HepG2 (cell line): ENCODE data around the gene OR4D6. TPM values are rescaled to one million over a fixed set of nuclear protein-coding genes. Genes with fewer than 3 reads are reported as not detected.

Source experiments
- ATAC-seq: fragments of 200-7000 bp; cut with Tn5 transposase; 3 replicates; pipeline ENCODE4 v1.9.1; 2020; ENCODE audit warnings: mild to moderate bottlenecking, moderate library complexity
- BruUV-seq: library from RNA; stranded (reverse); fragments of 400-500 nt; replicated peaks from 2 replicates; lab custom pipeline; 2021; lab: Mats Ljungman, UMichigan
- CTCF ChIA-PET: fragments of 300-600 bp; formaldehyde crosslinking; extraction: SDS; loops from one replicate; lab custom pipeline; 2021; ENCODE audit warnings: low total read pairs, inconsistent platforms, low intra/inter-chr PET ratio; lab: Yijun Ruan, JAX
- POLR2A ChIA-PET: fragments of 350-600 bp; sonication (Branson Sonifier 250); formaldehyde crosslinking; loops from one replicate; lab custom pipeline; 2020; ENCODE audit warnings: antibody characterized with exemption, inconsistent platforms; lab: Yijun Ruan, JAX
- DNase-seq: peaks from one replicate; pipeline ENCODE4 v3.0.0-alpha.2; 2015; ENCODE audit warnings: low spot score
- FAIRE-seq: peaks from 3 replicates; lab custom pipeline; 2011; peaks lifted over from hg19 to GRCh38; lab: Jason Lieb, UNC
- H2AFZ ChIP-seq: one replicate; pipeline ENCODE4 v1.6.1; 2011; ENCODE audit warnings: low read length, inconsistent platforms
- H3K27ac ChIP-seq: fragments of 300-600 bp; 3 replicates; pipeline ENCODE4 v1.8.0; 2011; ENCODE audit warnings: mixed run types, mild to moderate bottlenecking, mixed read lengths, low read length, inconsistent platforms; ENCODE audit not compliant: insufficient read depth; ENCODE audit errors: extremely low read length
- H3K27me3 ChIP-seq, 2 experiments: fragments of 200-600 bp in 1 of 2; 2 replicates in 1 of 2; 3 replicates in 1 of 2; pipeline versions ENCODE4 v1.6.0 to v1.8.0; 2011; ENCODE audit warnings: low read length in 2 of 2, mild to moderate bottlenecking in 2 of 2, moderate library complexity in 2 of 2, inconsistent platforms in 1 of 2; ENCODE audit not compliant: insufficient read depth in 2 of 2, control insufficient read depth in 1 of 2
- H3K36me3 ChIP-seq, 2 experiments: fragments of 200-600 bp in 1 of 2; replicated peaks in 1 of 2; 2 replicates in 1 of 2; 3 replicates in 1 of 2; pipeline versions ENCODE4 v1.5.1 to v1.8.0; 2011; ENCODE audit warnings: low read length in 2 of 2, inconsistent platforms in 1 of 2; ENCODE audit not compliant: insufficient read depth in 2 of 2, control insufficient read depth in 1 of 2
- H3K4me1 ChIP-seq: 2 replicates; pipeline ENCODE4 v1.5.1; 2012; ENCODE audit warnings: low read length, inconsistent platforms; ENCODE audit not compliant: insufficient read depth
- H3K4me2 ChIP-seq: 2 replicates; pipeline ENCODE4 v1.6.0; 2011; ENCODE audit warnings: low read depth, low read length, inconsistent platforms
- H3K4me3 ChIP-seq, 3 experiments: fragments of 200-600 bp in 1 of 3; sonication (generic), shearing (Covaris generic) in 1 of 3; replicated peaks in 1 of 3; 2 replicates each; pipeline ENCODE4 v1.5.1; 2011 to 2016; ENCODE audit warnings: low read length in 3 of 3, inconsistent platforms in 2 of 3, low read depth in 2 of 3, mild to moderate bottlenecking in 2 of 3, control low read depth in 1 of 3, mixed read lengths in 1 of 3; ENCODE audit not compliant: insufficient read depth in 1 of 3
- H3K79me2 ChIP-seq: one replicate; pipeline ENCODE4 v1.6.1; 2011; ENCODE audit warnings: low read length, inconsistent platforms; ENCODE audit not compliant: insufficient read depth
- H3K9ac ChIP-seq: 2 replicates; pipeline ENCODE4 v1.6.0; 2011; ENCODE audit warnings: mild to moderate bottlenecking, low read depth, low read length, inconsistent platforms; ENCODE audit not compliant: insufficient read depth
- H3K9me3 ChIP-seq: 2 replicates; pipeline ENCODE4 v1.5.1; 2012; ENCODE audit warnings: mild to moderate bottlenecking, low read length
- H4K20me1 ChIP-seq: 2 replicates; pipeline ENCODE4 v1.6.0; 2011; ENCODE audit warnings: inconsistent platforms, mild to moderate bottlenecking, low read length, moderate library complexity; ENCODE audit not compliant: insufficient read depth
- CEBPZ ChIP-seq: IDR thresholded peaks from 2 replicates; pipeline ENCODE4 v1.6.1; 2012; ENCODE audit warnings: low read length, improper control_type of control experiment
- DR1 ChIP-seq: sonication (generic); formaldehyde crosslinking; IDR thresholded peaks from 2 replicates; pipeline ENCODE4 v1.8.0; 2021; ENCODE audit warnings: mild to moderate bottlenecking, missing genetic modification reagents, inconsistent platforms
- KMT2A ChIP-seq: sonication (generic); formaldehyde crosslinking; IDR thresholded peaks from 2 replicates; pipeline ENCODE4 v1.4.0; 2020; ENCODE audit warnings: missing genetic modification reagents
- SP2 ChIP-seq: sonication (generic); formaldehyde crosslinking; IDR thresholded peaks from 2 replicates; pipeline ENCODE4 v1.5.1; 2020; ENCODE audit warnings: mild to moderate bottlenecking, missing genetic modification reagents
- ZNF570 ChIP-seq: sonication (generic); formaldehyde crosslinking; IDR thresholded peaks from 2 replicates; pipeline ENCODE4 v1.4.0; 2020; ENCODE audit warnings: mild to moderate bottlenecking, missing genetic modification reagents, borderline replicate concordance
- ZNF660 ChIP-seq: sonication (generic); formaldehyde crosslinking; IDR thresholded peaks from 2 replicates; pipeline ENCODE4 v1.5.1; 2020; ENCODE audit warnings: mild to moderate bottlenecking, low read depth, missing genetic modification reagents, borderline replicate concordance
- ZNF83 ChIP-seq: sonication (generic); formaldehyde crosslinking; IDR thresholded peaks from 2 replicates; pipeline ENCODE4 v1.4.0; 2020; ENCODE audit warnings: missing genetic modification reagents, mild to moderate bottlenecking, borderline replicate concordance
- WGBS: methylation state at CpG from one replicate; pipeline ENCODE4 v1.1.6; 2017; ENCODE audit warnings: low lambda C conversion rate; 5-methylcytosine and 5-hydroxymethylcytosine counted together
- in situ Hi-C: cut with HindIII; loops from 2 replicates; pipeline ENCODE4 v1.10.0; 2017; ENCODE audit warnings: low pct_unique_long_range_greater_than_20kb; ENCODE audit not compliant: extremely low pct_ligation_motif_present
- intact Hi-C: fragments of 100-400 bp; cut with micrococcal nuclease; formaldehyde crosslinking; loops from one replicate; pipeline ENCODE4 v1.10.0; 2022; ENCODE audit not compliant: unreplicated experiment
- polyA plus RNA-seq, 8 experiments: library from polyadenylated mRNA; depleted of rRNA in 3 of 8; stranded (reverse) in 7 of 8; unstranded in 1 of 8; fragments of >200 nt; fragmentation: Illumina TruSeq in 4 of 8; extraction: Trizol in 4 of 8; gene quantifications; 2 replicates each; pipeline versions ENCODE4 v1.2.1 to v1.2.3, GENCODE V29; 2011 to 2016; ENCODE audit warnings: low read depth in 4 of 8, missing spikeins in 1 of 8, mixed read lengths in 1 of 8; ENCODE audit not compliant: insufficient read depth in 1 of 8
- total RNA-seq, 5 experiments: library from RNA; depleted of rRNA; stranded (reverse); fragments of >200 nt; fragmentation: Illumina TruSeq; extraction: Trizol; gene quantifications; 2 replicates each; pipeline ENCODE4 v1.2.3, GENCODE V29; 2016; ENCODE audit warnings: low read depth in 1 of 5
- TF ChIP-seq, protein P1 (sequence below): sonication (generic); formaldehyde crosslinking; IDR thresholded peaks from 2 replicates; pipeline ENCODE4 v1.5.0; 2020; ENCODE audit warnings: missing genetic modification reagents, mild to moderate bottlenecking, borderline replicate concordance
- TF ChIP-seq, protein P2 (sequence below): sonication (generic); formaldehyde crosslinking; IDR thresholded peaks from 2 replicates; pipeline ENCODE4 v1.8.0; 2022; ENCODE audit warnings: mild to moderate bottlenecking, missing genetic modification reagents, moderate library complexity
- TF ChIP-seq, protein P3 (sequence below): sonication (generic); formaldehyde crosslinking; IDR thresholded peaks from 2 replicates; pipeline ENCODE4 v1.9.0; 2021; ENCODE audit warnings: missing genetic modification reagents, mild to moderate bottlenecking, borderline replicate concordance
- TF ChIP-seq, protein P4 (sequence below): sonication (generic); formaldehyde crosslinking; IDR thresholded peaks from 2 replicates; pipeline ENCODE4 v1.5.0; 2020; ENCODE audit warnings: mild to moderate bottlenecking, missing genetic modification reagents, borderline replicate concordance

Gene OR4D6
- total and polyA plus RNA-seq, 2 of the 13 experiments (the other 11 are each of a cell fraction or from before 2014, with no cell fraction given): not detected

DNA sequence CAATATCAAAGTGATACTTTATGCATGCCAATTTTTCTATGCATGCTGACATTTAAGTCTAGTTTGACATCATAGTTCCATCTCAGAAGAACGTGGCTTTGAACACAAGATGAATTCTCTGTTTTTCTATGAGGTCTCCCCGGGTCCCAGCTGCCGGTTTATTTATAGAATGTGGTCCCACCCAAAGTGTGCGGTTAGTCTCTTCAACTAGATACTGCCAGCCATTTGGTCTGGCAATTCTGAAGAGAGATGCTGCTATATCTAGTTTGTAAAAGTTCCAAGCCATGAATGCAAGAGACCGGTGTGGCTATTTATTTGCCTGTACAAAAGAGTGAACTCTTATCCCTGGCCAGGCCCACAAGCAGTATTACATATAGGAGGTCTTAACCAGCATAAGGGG lies 39.7 kb upstream of the OR4D6 start:
- H3K4me2 ChIP-seq: no peak overlapping the region
- WGBS: 36% methylated on average over 5 of the region's 5 CpGs
- DNase-seq (no peak), FAIRE-seq (no peak), ATAC-seq (no peak)
- no peaks in the 10 kb centered on the region for H3K4me1 ChIP-seq
- no peak overlapping the region for H3K27ac ChIP-seq
- intact Hi-C loops: no loop called here
- ChIA-PET CTCF (no interaction called here), POLR2A (no interaction called here)
- no peak overlapping the region for H3K4me3 ChIP-seq
- no peaks in the 10 kb centered on the region for H3K36me3 ChIP-seq
- TF ChIP-seq, protein P1, sequence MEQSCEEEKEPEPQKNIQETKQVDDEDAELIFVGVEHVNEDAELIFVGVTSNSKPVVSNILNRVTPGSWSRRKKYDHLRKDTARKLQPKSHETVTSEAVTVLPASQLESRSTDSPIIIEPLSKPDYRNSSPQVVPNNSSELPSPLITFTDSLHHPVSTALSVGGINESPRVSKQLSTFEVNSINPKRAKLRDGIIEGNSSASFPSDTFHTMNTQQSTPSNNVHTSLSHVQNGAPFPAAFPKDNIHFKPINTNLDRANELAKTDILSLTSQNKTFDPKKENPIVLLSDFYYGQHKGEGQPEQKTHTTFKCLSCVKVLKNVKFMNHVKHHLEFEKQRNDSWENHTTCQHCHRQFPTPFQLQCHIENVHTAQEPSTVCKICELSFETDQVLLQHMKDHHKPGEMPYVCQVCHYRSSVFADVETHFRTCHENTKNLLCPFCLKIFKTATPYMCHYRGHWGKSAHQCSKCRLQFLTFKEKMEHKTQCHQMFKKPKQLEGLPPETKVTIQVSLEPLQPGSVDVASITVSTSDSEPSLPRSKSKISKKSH (CRISPR knock-in tag): no peak
- no peak for TF ChIP-seq DR1 (CRISPR knock-in tag)
- TF ChIP-seq, protein P2, sequence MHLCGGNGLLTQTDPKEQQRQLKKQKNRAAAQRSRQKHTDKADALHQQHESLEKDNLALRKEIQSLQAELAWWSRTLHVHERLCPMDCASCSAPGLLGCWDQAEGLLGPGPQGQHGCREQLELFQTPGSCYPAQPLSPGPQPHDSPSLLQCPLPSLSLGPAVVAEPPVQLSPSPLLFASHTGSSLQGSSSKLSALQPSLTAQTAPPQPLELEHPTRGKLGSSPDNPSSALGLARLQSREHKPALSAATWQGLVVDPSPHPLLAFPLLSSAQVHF (CRISPR knock-in tag): no peak
- TF ChIP-seq ZNF660 (CRISPR knock-in tag): no peak
- TF ChIP-seq, protein P3, sequence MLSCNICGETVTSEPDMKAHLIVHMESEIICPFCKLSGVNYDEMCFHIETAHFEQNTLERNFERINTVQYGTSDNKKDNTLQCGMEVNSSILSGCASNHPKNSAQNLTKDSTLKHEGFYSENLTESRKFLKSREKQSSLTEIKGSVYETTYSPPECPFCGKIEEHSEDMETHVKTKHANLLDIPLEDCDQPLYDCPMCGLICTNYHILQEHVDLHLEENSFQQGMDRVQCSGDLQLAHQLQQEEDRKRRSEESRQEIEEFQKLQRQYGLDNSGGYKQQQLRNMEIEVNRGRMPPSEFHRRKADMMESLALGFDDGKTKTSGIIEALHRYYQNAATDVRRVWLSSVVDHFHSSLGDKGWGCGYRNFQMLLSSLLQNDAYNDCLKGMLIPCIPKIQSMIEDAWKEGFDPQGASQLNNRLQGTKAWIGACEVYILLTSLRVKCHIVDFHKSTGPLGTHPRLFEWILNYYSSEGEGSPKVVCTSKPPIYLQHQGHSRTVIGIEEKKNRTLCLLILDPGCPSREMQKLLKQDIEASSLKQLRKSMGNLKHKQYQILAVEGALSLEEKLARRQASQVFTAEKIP (CRISPR knock-in tag): no peak
- TF ChIP-seq CEBPZ: no peak
- TF ChIP-seq, protein P4, sequence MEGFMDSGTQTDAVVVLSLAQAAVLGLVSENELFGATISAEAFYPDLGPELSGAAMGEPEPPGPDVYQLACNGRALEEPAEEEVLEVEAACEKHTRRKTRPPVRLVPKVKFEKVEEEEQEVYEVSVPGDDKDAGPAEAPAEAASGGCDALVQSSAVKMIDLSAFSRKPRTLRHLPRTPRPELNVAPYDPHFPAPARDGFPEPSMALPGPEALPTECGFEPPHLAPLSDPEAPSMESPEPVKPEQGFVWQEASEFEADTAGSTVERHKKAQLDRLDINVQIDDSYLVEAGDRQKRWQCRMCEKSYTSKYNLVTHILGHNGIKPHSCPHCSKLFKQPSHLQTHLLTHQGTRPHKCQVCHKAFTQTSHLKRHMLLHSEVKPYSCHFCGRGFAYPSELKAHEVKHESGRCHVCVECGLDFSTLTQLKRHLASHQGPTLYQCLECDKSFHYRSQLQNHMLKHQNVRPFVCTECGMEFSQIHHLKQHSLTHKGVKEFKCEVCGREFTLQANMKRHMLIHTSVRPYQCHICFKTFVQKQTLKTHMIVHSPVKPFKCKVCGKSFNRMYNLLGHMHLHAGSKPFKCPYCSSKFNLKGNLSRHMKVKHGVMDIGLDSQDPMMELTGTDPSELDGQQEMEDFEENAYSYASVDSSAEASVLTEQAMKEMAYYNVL: no peak
- TF ChIP-seq ZNF83 (CRISPR knock-in tag): no peak
- TF ChIP-seq SP2: no peak
- TF ChIP-seq KMT2A (CRISPR knock-in tag): no peak
- no peak for TF ChIP-seq ZNF570 (CRISPR knock-in tag)
- in situ Hi-C loops: no loop called here
- no peak overlapping the region for H2AFZ ChIP-seq
- H4K20me1 ChIP-seq: no peaks in the 10 kb centered on the region
- no TSS peak for BruUV-seq
- H3K79me2 ChIP-seq: no peaks in the 10 kb centered on the region
- no peaks in the 10 kb centered on the region for H3K27me3 ChIP-seq
- H3K9ac ChIP-seq: no peak overlapping the region
- H3K9me3 ChIP-seq: no peaks in the 10 kb centered on the region
